Right cardiac atrium (tissue), 5 donors: ENCODE data around the gene SYT14. TPM values are rescaled to one million over a fixed set of nuclear protein-coding genes. Genes with fewer than 3 reads are reported as not detected.

Source experiments
- ATAC-seq, 2 donors: fragments of 200-7000 bp; cut with Tn5 transposase; one replicate each; pipeline versions ENCODE4 v1.8.0 to v1.9.1; 2020; ENCODE audit warnings: moderate library complexity in 2 of 2, mild to moderate bottlenecking in 1 of 2
- DNase-seq, 3 donors: peaks; one replicate each; pipeline ENCODE4 v3.0.0-alpha.2; 2020
- H3K27ac ChIP-seq: one replicate; pipeline ENCODE4 v1.5.1; 2013; ENCODE audit warnings: mild to moderate bottlenecking, low read length, control low read depth, moderate library complexity
- H3K27me3 ChIP-seq: one replicate; pipeline ENCODE4 v1.6.1; 2013; ENCODE audit not compliant: control insufficient read depth, insufficient read depth
- H3K4me1 ChIP-seq: one replicate; pipeline ENCODE4 v1.6.1; 2013; ENCODE audit warnings: low read length; ENCODE audit not compliant: control insufficient read depth, insufficient read depth
- H3K4me3 ChIP-seq: one replicate; pipeline ENCODE4 v1.5.1; 2013; ENCODE audit warnings: low read length, control low read depth
- H3K9me3 ChIP-seq: one replicate; pipeline ENCODE4 v1.6.1; 2013; ENCODE audit warnings: low read length; ENCODE audit not compliant: control insufficient read depth
- WGBS: extraction: QIAGEN DNeasy Blood & Tissue Kit; methylation state at CpG from one replicate; pipeline ENCODE4 v1.1.7; 2013; 5-methylcytosine and 5-hydroxymethylcytosine counted together
- intact Hi-C, 4 donors: fragments of 100-400 bp; cut with DNase I; formaldehyde crosslinking; loops; one replicate each; pipeline versions ENCODE4 v1.11.0 to v1.14.0; 2022 to 2023
- polyA plus RNA-seq: library from polyadenylated mRNA; stranded (reverse); fragments of 200-250 nt; gene quantifications from one replicate; pipeline ENCODE4 v1.2.3, GENCODE V29; 2013
- total RNA-seq, 4 donors: library from RNA; stranded (reverse); fragmentation: NEBNext Ultra II Directional; extraction: Animal tissue kit (Norgen Biotek cat#: 25700); gene quantifications; one replicate each; pipeline ENCODE4 v1.2.1, GENCODE V29; 2021
- donor health status: healthy with polysubstance abuse.
- donor health status: DM: no; HTN: yes; CAD: no.
- donor health status: DM: no; HTN: no; CAD: no.
- donor health status: DM: no; HTN: yes; CAD: no; lungs with severe emphysema.
- donor health status: DM: yes; HTN: yes; CAD: no.

The SYT14 gene
- total and polyA plus RNA-seq, 5 donors, result under 0.01 to 0.09 TPM; not detected in 3

DNA sequence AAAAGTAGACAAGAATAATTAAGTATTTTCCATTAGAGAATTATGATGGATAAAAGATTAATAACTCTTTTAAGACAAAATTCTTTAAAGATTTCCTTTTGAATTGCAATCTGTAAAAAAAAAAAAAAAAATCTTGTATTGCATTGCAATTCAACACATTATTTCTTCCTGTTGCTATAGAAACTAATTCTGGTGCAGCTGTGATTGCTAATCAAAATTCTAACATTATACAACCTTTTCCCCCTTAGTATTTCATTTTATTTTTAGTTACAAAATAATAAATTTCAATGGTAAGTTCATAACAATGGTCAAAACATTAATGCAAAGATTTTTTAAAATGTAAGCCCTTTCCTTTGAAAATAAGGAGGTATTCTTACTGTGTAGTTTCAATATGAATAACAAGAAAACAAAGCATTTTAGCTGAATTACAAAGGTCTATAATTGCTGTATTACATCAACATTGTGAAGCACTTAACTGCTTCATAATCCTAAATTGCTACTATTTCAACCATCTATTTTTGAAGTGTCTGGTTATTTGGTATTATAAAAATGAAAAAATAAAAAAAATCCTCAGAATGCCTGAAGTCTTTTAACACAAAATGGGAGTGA lies 135.0 kb downstream of the SYT14 start:
- intact Hi-C loops, result no loop called here
- H3K9me3 ChIP-seq, result no peaks in the 10 kb centered on the region
- H3K4me3 ChIP-seq, result no peak overlapping the region
- no peak overlapping the region for H3K27ac ChIP-seq
- no peak for ATAC-seq
- no peak for DNase-seq
- no peaks in the 10 kb centered on the region for H3K4me1 ChIP-seq
- H3K27me3 ChIP-seq, result no peaks in the 10 kb centered on the region

DNA sequence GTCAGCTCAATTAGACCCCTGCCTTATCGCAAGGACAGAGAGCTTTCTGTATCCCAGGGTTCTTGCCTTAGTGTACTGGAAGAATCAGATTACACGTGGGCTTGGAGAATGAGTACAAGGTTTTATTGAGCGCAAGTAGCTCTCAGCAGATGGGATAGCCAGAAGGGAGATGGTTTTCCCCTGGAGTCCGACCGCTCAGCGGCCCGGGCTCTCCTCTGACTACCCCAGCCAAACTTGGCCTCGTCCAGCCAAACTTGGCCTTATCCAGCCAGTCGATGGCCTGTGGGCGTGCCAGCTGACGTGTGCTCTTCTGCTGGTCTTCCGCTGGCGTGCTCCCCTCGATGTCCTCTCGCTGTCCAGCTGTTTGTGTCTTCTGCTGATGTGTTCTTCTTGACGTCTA lies 136.9 kb downstream of the SYT14 start:
- DNase-seq, result no peak

DNA sequence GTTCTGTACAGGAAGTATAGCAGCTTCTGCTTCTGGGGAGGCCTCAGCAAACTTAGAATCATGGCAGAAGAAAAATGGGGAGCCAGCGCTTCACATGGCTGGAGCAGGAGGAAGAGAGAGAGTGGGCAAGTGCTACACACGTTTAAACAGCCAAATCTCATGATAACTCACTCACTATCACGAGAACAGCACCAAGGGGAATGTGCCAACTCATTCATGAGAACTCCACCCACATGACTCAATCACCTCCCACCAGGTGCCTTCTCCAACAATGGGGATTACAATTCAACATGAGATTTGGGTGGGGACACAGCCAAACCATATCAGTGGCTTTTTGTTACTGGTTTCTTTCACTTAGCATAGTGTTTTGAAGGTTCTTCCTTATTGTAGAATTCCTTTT lies 138.6 kb downstream of the SYT14 start:
- no peak overlapping the region for H3K4me3 ChIP-seq
- H3K27ac ChIP-seq, result no peak overlapping the region
- no peaks in the 10 kb centered on the region for H3K27me3 ChIP-seq
- no peaks in the 10 kb centered on the region for H3K4me1 ChIP-seq
- ATAC-seq (no peak), DNase-seq (no peak)
- H3K9me3 ChIP-seq, result no peaks in the 10 kb centered on the region
- intact Hi-C loops, result no loop called here
- WGBS, result 57% methylated on average over 3 of the region's 3 CpGs

More for the DNA sequence above, 136.9 kb downstream of the SYT14 start:
- no peak overlapping the region for H3K4me3 ChIP-seq
- no peak overlapping the region for H3K27ac ChIP-seq
- no peaks in the 10 kb centered on the region for H3K4me1 ChIP-seq
- intact Hi-C loops, result no loop called here
- WGBS, result 80% methylated on average over 16 of the region's 16 CpGs
- ATAC-seq, result no peak
- no peaks in the 10 kb centered on the region for H3K27me3 ChIP-seq
- H3K9me3 ChIP-seq, result no peaks in the 10 kb centered on the region

DNA sequence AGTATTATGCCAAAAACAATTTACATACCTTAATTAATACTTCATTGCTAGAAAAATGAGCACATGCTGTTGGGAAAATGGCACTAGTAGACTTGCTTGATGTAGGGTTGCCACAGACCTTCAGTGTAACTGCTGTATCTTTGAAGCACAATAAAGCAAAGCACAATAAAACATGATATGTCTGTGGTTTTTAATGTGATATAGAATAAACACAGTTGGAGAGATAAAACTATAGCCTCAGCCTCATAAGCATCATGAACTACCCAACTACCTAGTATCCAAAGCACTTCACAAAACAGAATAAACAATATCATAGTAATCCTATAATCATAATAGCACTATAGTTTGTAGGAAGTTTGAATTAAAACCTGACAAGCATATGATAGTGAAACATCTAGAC lies 143.5 kb downstream of the SYT14 start:
- intact Hi-C loops, result no loop called here

DNA sequence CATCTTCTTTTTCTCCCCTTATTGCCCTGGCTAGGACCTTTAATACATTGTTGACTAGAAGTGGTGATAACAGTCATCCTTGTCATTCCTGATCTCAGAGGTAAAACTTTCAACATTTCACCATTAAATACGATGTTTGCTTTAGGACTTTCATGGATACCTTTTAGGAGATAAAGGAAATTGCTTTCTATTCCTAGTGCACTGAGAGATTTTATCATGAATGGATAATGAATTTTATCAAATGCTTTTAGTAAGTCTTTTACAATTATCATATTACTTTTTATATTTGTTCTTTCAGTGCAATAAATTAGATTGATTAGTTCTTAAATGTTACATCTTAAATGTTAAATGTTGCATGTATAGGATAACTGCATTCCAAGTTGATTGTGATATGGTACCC lies 147.3 kb downstream of the SYT14 start:
- intact Hi-C loops, result no loop called here
- Histone ChIP-seq H3K4me1 (no peaks in the 10 kb centered on the region), H3K27ac (no peak overlapping the region), H3K4me3 (no peak overlapping the region), H3K9me3 (peaks cover 2% of the 10 kb centered on the region), H3K27me3 (no peaks in the 10 kb centered on the region)
- 54% methylated on average over 1 of the region's 1 CpG for WGBS
- ATAC-seq (no peak), DNase-seq (no peak)

More for the DNA sequence above, 143.5 kb downstream of the SYT14 start:
- Histone ChIP-seq H3K4me1 (no peaks in the 10 kb centered on the region), H3K4me3 (no peak overlapping the region), H3K9me3 (no peaks in the 10 kb centered on the region), H3K27me3 (no peaks in the 10 kb centered on the region), H3K27ac (no peak overlapping the region)
- no peak for DNase-seq
- ATAC-seq, result no peak

- 78% methylated on average over 6 of the region's 6 CpGs for WGBS
- ATAC-seq, result no peak
Measured at GRCh38 chr1:210087058-210087457, 149.0 kb downstream of the SYT14 start.

DNA sequence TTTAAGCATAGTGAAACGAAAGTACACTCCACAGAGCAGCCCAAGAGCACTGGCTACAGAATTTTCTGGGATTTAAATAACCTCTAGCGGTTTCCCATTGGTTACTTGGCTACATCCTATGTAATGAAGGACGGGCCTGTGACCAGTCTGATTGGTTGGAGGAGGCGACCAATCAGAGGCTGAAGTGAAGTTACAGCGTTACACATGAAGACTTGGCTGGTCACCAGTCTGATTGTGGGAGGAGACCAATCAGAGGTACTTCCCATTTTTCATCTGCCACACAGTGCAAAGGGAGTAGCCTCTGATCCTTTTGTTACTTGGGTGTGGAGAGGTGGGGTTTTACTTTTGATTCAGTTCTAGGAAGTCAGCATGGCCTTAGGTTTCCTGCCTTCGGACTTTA lies 151.8 kb downstream of the SYT14 start:
- H3K4me1 ChIP-seq, result no peaks in the 10 kb centered on the region
- no peak overlapping the region for H3K27ac ChIP-seq
- no peaks in the 10 kb centered on the region for H3K27me3 ChIP-seq
- intact Hi-C loops, result no loop called here
- WGBS, result 81% methylated on average over 6 of the region's 6 CpGs
- H3K9me3 ChIP-seq, result peaks cover 2% of the 10 kb centered on the region
- ATAC-seq (no peak), DNase-seq (no peak)
- no peak overlapping the region for H3K4me3 ChIP-seq

More at GRCh38 chr1:210087058-210087457, 149.0 kb downstream of the SYT14 start:
- H3K9me3 ChIP-seq, result peaks cover 2% of the 10 kb centered on the region
- H3K4me3 ChIP-seq, result no peak overlapping the region
- H3K27me3 ChIP-seq, result no peaks in the 10 kb centered on the region
- H3K27ac ChIP-seq, result no peak overlapping the region
- no peaks in the 10 kb centered on the region for H3K4me1 ChIP-seq
- no peak for DNase-seq
- intact Hi-C loops, result no loop called here

DNA sequence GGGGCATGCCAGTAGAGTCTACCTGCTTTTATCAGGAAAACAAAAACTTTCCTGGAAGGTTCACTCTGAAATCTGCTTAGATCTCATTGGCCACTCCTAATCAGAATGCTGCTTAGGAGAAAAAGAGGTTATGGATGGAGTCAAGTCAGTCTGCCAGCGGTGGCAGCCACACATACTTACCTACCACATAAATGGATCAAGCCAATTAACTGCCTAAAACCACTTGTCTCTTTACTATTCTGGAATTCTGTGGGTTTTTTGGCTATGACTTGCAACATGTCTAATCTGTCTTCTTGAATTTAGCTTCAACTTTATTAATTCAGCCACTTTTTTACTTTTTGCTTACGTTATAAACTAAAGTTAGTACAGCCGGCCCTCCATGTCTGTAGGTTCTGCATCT lies 154.3 kb downstream of the SYT14 start:
- intact Hi-C loops, result no loop called here
- Histone ChIP-seq H3K27me3 (no peaks in the 10 kb centered on the region), H3K27ac (no peak overlapping the region), H3K4me3 (no peak overlapping the region), H3K4me1 (no peaks in the 10 kb centered on the region), H3K9me3 (peaks cover 2% of the 10 kb centered on the region)
- WGBS, result 89% methylated on average over 3 of the region's 3 CpGs
- no peak for DNase-seq
- ATAC-seq, result no peak

DNA sequence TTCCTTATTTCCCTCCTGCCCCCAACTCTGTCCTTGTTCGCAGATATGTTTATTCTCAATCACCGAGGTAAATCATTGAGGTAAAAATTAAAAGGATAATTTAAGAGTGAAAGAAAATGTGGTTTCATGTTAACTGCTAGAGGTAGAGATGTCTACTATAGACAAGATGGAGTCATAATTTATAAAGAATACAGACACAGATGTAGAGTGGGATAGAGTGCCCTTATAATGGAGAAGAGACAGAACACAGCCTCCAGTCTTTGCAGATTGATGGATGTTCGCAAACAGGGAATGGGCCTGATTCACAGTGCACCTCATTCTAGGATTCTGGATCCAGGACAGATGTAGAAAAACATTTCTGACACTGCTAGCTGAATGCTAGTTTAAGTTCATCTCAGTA lies 155.4 kb downstream of the SYT14 start:
- H3K27me3 ChIP-seq, result no peaks in the 10 kb centered on the region
- intact Hi-C loops, result no loop called here
- H3K4me1 ChIP-seq, result no peaks in the 10 kb centered on the region
- DNase-seq, result no peak
- whole genome bisulfite sequencing, result 92% methylated on average over 3 of the region's 3 CpGs
- H3K4me3 ChIP-seq, result no peak overlapping the region
- ATAC-seq, result no peak
- H3K9me3 ChIP-seq, result peaks cover 2% of the 10 kb centered on the region
- no peak overlapping the region for H3K27ac ChIP-seq

DNA sequence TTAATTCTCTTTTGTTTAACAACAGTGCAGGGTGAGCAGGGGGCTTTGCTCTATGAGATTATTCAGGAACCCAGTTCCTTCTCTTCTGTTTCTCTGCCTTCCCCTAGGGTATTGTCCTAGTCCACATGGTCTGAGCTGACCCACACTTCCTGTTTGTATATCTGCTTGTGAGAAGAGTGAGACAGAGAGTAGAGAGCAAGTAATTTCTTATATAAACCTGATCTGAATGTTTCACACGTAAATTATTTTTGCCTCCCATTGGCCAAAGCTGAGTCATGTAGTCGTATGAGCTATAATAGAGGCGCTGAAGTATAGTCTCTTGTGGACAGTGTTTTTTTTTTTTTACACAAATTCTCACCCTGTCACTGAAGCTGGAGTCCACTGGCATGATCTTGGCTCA lies 160.3 kb downstream of the SYT14 start:
- Histone ChIP-seq H3K4me1 (no peaks in the 10 kb centered on the region), H3K9me3 (no peaks in the 10 kb centered on the region), H3K27me3 (no peaks in the 10 kb centered on the region), H3K27ac (no peak overlapping the region), H3K4me3 (no peak overlapping the region)
- WGBS, result 76% methylated on average over 3 of the region's 3 CpGs
- no peak for ATAC-seq
- no peak for DNase-seq
- intact Hi-C loops, result no loop called here

- no peak overlapping the region for H3K4me3 ChIP-seq
- WGBS, result 38% methylated on average over 1 of the region's 1 CpG
- no peaks in the 10 kb centered on the region for H3K27me3 ChIP-seq
- H3K9me3 ChIP-seq, result no peaks in the 10 kb centered on the region
- no peak for ATAC-seq
- H3K4me1 ChIP-seq, result no peaks in the 10 kb centered on the region
- no peak overlapping the region for H3K27ac ChIP-seq
- intact Hi-C loops, result no loop called here
- DNase-seq, result no peak
Measured at GRCh38 chr1:210099921-210100320, 161.9 kb downstream of the SYT14 start.

GRCh38 chr1:210104103-210104502 lies 166.1 kb downstream of the SYT14 start:
- Histone ChIP-seq H3K27ac (no peak overlapping the region), H3K27me3 (no peaks in the 10 kb centered on the region), H3K4me3 (no peak overlapping the region), H3K4me1 (no peaks in the 10 kb centered on the region), H3K9me3 (no peaks in the 10 kb centered on the region)
- WGBS, result 87% methylated on average over 2 of the region's 2 CpGs
- no peak for ATAC-seq
- intact Hi-C loops, result no loop called here
- DNase-seq, result no peak
